ENCODE results near the gene PLXNA1. TPM values are rescaled to one million over a fixed set of nuclear protein-coding genes. Genes with fewer than 3 reads are reported as not detected.

The PLXNA1 gene
- polyA plus RNA-seq, 1 of the 3 experiments (the other 2 are of a cell fraction), result 48.1 TPM

GRCh38 chr3:127003175-127003555 is 20.2 kb downstream of the PLXNA1 start (continued):
- no peak for TF ChIP-seq NFIC (IDR thresholded peaks at IDR 0.05; ENCODE audit: borderline replicate concordance)

- 100% methylated on average over 3 of the region's 7 CpGs for WGBS (ENCODE audit: low lambda C conversion rate)
- no peak for TF ChIP-seq RFX5 (IDR thresholded peaks at IDR 0.05; ENCODE audit: low read length)
- no peak for TF ChIP-seq MEF2A (IDR thresholded peaks at IDR 0.05; ENCODE audit: borderline replicate concordance, low read depth)
- no peak for TF ChIP-seq RCOR1 (IDR thresholded peaks at IDR 0.05; ENCODE audit: low read length)
- TF ChIP-seq IRF3 (IDR thresholded peaks at IDR 0.05; ENCODE audit: low read depth, low read length), result no peak
- TF ChIP-seq CTCF (IDR thresholded peaks at IDR 0.05), result no peak
- no peak for TF ChIP-seq GABPA (IDR thresholded peaks at IDR 0.05; ENCODE audit: low read depth)
- TF ChIP-seq PBX3 (IDR thresholded peaks at IDR 0.05), result no peak
- no peak for TF ChIP-seq EP300 (IDR thresholded peaks at IDR 0.05; ENCODE audit: borderline replicate concordance in 1 of 2, low read depth in 1 of 2, low read length in 1 of 2)
- TF ChIP-seq JUND (IDR thresholded peaks at IDR 0.05), result no peak
- TF ChIP-seq FOXM1 (IDR thresholded peaks at IDR 0.05; ENCODE audit: low read depth), result no peak
- TF ChIP-seq NRF1 (IDR thresholded peaks at IDR 0.05; ENCODE audit: low read depth, low read length), result no peak
- TF ChIP-seq REST (IDR thresholded peaks at IDR 0.05; ENCODE audit: low read depth, low read length), result no peak
- TF ChIP-seq TEAD4 (IDR thresholded peaks at IDR 0.05; ENCODE audit: borderline replicate concordance, insufficient read depth), result no peak
- no peak for TF ChIP-seq SIN3A (IDR thresholded peaks at IDR 0.05; ENCODE audit: borderline replicate concordance, low read depth, low read length)
- no peak for TF ChIP-seq EZH2phosphoT487 (IDR thresholded peaks at IDR 0.05; ENCODE audit: borderline replicate concordance, low read depth)
- TF ChIP-seq TCF12 (IDR thresholded peaks at IDR 0.05), result no peak
- TF ChIP-seq TAF1 (IDR thresholded peaks at IDR 0.05; ENCODE audit: borderline replicate concordance, low read depth, low read length), result no peak
- TF ChIP-seq SMC3 (IDR thresholded peaks at IDR 0.05; ENCODE audit: low read depth, low read length), result no peak
- no peak for TF ChIP-seq MAX (IDR thresholded peaks at IDR 0.05; ENCODE audit: low read depth)
- H4K20me1 ChIP-seq (ENCODE audit: insufficient read depth), result peaks cover 5% of the 10 kb centered on the region; the same call in 1 of the 2 replicates
- no peaks in the 10 kb centered on the region for H3K9me3 ChIP-seq
- H3K4me1 ChIP-seq (ENCODE audit: control insufficient read depth in 1 of 2, insufficient read depth in 2 of 2, low read depth in 1 of 2, low read length in 1 of 2), result peaks cover 23 to 78% of the 10 kb centered on the region in 2 experiments; a peak in 3 of 4 replicates
- no peaks in the 10 kb centered on the region for H3K27me3 ChIP-seq (ENCODE audit: insufficient read depth)
- peak overlapping the region in 1 of 2 experiments; percentile 97; a peak in 2 of 4 replicates for H3K27ac ChIP-seq (ENCODE audit: low read depth in 2 of 2, low read length in 1 of 2)
- H3K9me2 ChIP-seq, result no peaks in the 10 kb centered on the region
- ChIA-PET CTCF (interaction anchor here (1.0 to 2.4 kb wide), 3 partner anchors 252 to 453 kb away, joined by 4 to 9 read pairs (median 4); no protein-coding TSS in a partner anchor), POLR2A (no interaction called here)
- H3K79me2 ChIP-seq (ENCODE audit: insufficient read depth), result peaks cover 62% of the 10 kb centered on the region
- peaks cover 5 to 9% of the 10 kb centered on the region in 2 experiments for H3K36me3 ChIP-seq (replicated peaks in 1 of 2; ENCODE audit: control insufficient read depth in 1 of 2, insufficient read depth in 2 of 2, low read length in 1 of 2)
- H3K9ac ChIP-seq, result no peak overlapping the region
- no peak for DNase-seq
- H3K4me2 ChIP-seq, result no peak overlapping the region
- H2AFZ ChIP-seq (ENCODE audit: low read depth), result no peak overlapping the region
- no peak overlapping the region for H3K4me3 ChIP-seq (ENCODE audit: low read depth in 2 of 2, low read length in 1 of 2)
- H3F3A ChIP-seq (replicated peaks; ENCODE audit: insufficient read depth), result peaks cover 8% of the 10 kb centered on the region
These were observed 20.8 kb downstream of the PLXNA1 start for GRCh38 chr3:127003601-127004280.

All from SK-N-SH (cell line).